ENCODE results near the gene CCL16.

GRCh38 chr17:36017799-36018198 lies 36.5 kb upstream of the CCL16 start, which contains the start of gene CCL23:
- TF ChIP-seq CTCF (IDR thresholded peaks at IDR 0.05; ENCODE audit: control extremely low read depth in 1 of 3, insufficient read depth in 1 of 3, low read depth in 1 of 3, low read length in 3 of 3) (0 out of 4 replicates have a peak, but pooled peaks of 1 of the 3 experiments have one; percentile 3), EGR1 (IDR thresholded peaks at IDR 0.05; ENCODE audit: borderline replicate concordance, low read depth, low read length) (no peak), POLR2AphosphoS5 (IDR thresholded peaks at IDR 0.05; ENCODE audit: low read depth, low read length) (no peak), TBP (IDR thresholded peaks at IDR 0.05; ENCODE audit: low read depth, low read length) (no peak), EP300 (IDR thresholded peaks at IDR 0.05; ENCODE audit: borderline replicate concordance in 1 of 2, low read depth in 2 of 2, low read length in 2 of 2) (no peak), CHD7 (IDR thresholded peaks at IDR 0.05; ENCODE audit: insufficient replicate concordance, low read length) (no peak), TAF1 (IDR thresholded peaks at IDR 0.05; ENCODE audit: low read depth, low read length) (no peak), JUN (IDR thresholded peaks at IDR 0.05; ENCODE audit: low read depth, low read length) (no peak), ATF3 (IDR thresholded peaks at IDR 0.05; ENCODE audit: insufficient read depth, low read depth, low read length) (no peak), CBX5 (IDR thresholded peaks at IDR 0.05; ENCODE audit: low read depth, low read length) (no peak), KDM5A (IDR thresholded peaks at IDR 0.05; ENCODE audit: low read length) (no peak), POLR2A (IDR thresholded peaks at IDR 0.05; ENCODE audit: control extremely low read depth in 1 of 2, low read depth in 2 of 2, low read length in 2 of 2) (no peak)

Data from H1 (cell line).